Natural killer cell treated with Interleukin-12 subunit alpha and Interleukin-12 subunit beta and Interleukin-15 and Interleukin-18, amount 100 ng/mL, for 72 hours (primary cell): Measurements from ENCODE around the gene MAP3K2. TPM values are rescaled to one million over a fixed set of nuclear protein-coding genes. Genes with fewer than 3 reads are reported as not detected.

Source experiments
- ATAC-seq, 2 donors: fragments of 150-1000 bp; cut with Tn5 transposase in 1 of 2; sonication (Bioruptor Pico), chemical (Tn5 transposase) in 1 of 2; 2 replicates each; pipeline ENCODE4 v1.10.0; 2021
- DNase-seq: peaks from one replicate; pipeline ENCODE4 v3.0.0; 2022; ENCODE audit warnings: low spot score
- H3K27ac Mint-ChIP-seq, 2 donors: 1 replicate in 1 of 2; 2 replicates in 1 of 2; pipeline ENCODE4 v1.8.0; 2022; ENCODE audit warnings: mixed read lengths in 2 of 2, mild to moderate bottlenecking in 1 of 2, moderate library complexity in 1 of 2
- H3K27me3 Mint-ChIP-seq, 2 donors: 1 replicate in 1 of 2; 2 replicates in 1 of 2; pipeline ENCODE4 v1.8.0; 2022; ENCODE audit warnings: mixed read lengths in 2 of 2
- H3K36me3 Mint-ChIP-seq: one replicate; pipeline ENCODE4 v1.8.0; 2022; ENCODE audit warnings: mixed read lengths
- H3K4me1 Mint-ChIP-seq, 2 donors: 1 replicate in 1 of 2; 2 replicates in 1 of 2; pipeline ENCODE4 v1.8.0; 2022; ENCODE audit warnings: low read depth in 2 of 2, mixed read lengths in 2 of 2, mild to moderate bottlenecking in 1 of 2
- H3K4me3 Mint-ChIP-seq: one replicate; pipeline ENCODE4 v1.8.0; 2022; ENCODE audit warnings: mixed read lengths
- H3K9me3 Mint-ChIP-seq: 2 replicates; pipeline ENCODE4 v1.8.0; 2022; ENCODE audit warnings: mixed read lengths
- total RNA-seq, 2 donors: library from RNA; stranded (reverse); gene quantifications; one replicate each; pipeline ENCODE4 v1.2.3, GENCODE V29; 2022

The MAP3K2 gene
- total RNA-seq, 2 donors from 2014 or later: 59.0 to 64.6 TPM

GRCh38 chr2:127392133-127392827 is 4.5 kb upstream of the MAP3K2 start:
- H3K4me1 Mint-ChIP-seq: peaks cover 17 to 30% of the 10 kb centered on the region in 2 donors
- DNase-seq: no peak
- ATAC-seq: no peak
- H3K27ac Mint-ChIP-seq: peak overlapping the region; percentile 23 to 36
- no peaks in the 10 kb centered on the region for H3K27me3 Mint-ChIP-seq
- H3K9me3 Mint-ChIP-seq: no peaks in the 10 kb centered on the region
- H3K36me3 Mint-ChIP-seq: no peaks in the 10 kb centered on the region
- no peak overlapping the region for H3K4me3 Mint-ChIP-seq

GRCh38 chr2:127389778-127390435 is 2.1 kb upstream of the MAP3K2 start:
- H3K4me1 Mint-ChIP-seq: peaks cover 34 to 49% of the 10 kb centered on the region in 2 donors
- peak overlapping the region in 1 of 2 donors; percentile 58 for H3K27ac Mint-ChIP-seq
- no peaks in the 10 kb centered on the region for H3K27me3 Mint-ChIP-seq
- ATAC-seq (no peak), DNase-seq (peak; percentile 23)
- no peaks in the 10 kb centered on the region for H3K9me3 Mint-ChIP-seq
- no peaks in the 10 kb centered on the region for H3K36me3 Mint-ChIP-seq
- peak overlapping the region; percentile 99 for H3K4me3 Mint-ChIP-seq

- Mint-ChIP-seq H3K27me3 (no peaks in the 10 kb centered on the region), H3K27ac (peak overlapping the region; percentile 63 to 80), H3K4me1 (peaks cover 41 to 57% of the 10 kb centered on the region in 2 donors), H3K4me3 (peak overlapping the region; percentile 99), H3K36me3 (no peaks in the 10 kb centered on the region), H3K9me3 (no peaks in the 10 kb centered on the region)
- ATAC-seq: peak; percentile 0 to 46
- DNase-seq: peak; percentile 42
These were observed 819 bp upstream of the MAP3K2 start for GRCh38 chr2:127388423-127389164.

GRCh38 chr2:127386764-127387654 is 766 bp downstream of the MAP3K2 start:
- Mint-ChIP-seq H3K4me3 (peak overlapping the region; percentile 99), H3K36me3 (no peaks in the 10 kb centered on the region), H3K27me3 (no peaks in the 10 kb centered on the region), H3K9me3 (no peaks in the 10 kb centered on the region), H3K27ac (peak overlapping the region; percentile 80 to 96), H3K4me1 (peaks cover 45 to 60% of the 10 kb centered on the region in 2 donors)
- DNase-seq (peak; percentile 90), ATAC-seq (peak; percentile 85 to 87)

- H3K4me1 Mint-ChIP-seq: peaks cover 48 to 68% of the 10 kb centered on the region in 2 donors
- H3K27me3 Mint-ChIP-seq: no peaks in the 10 kb centered on the region
- peak overlapping the region; percentile 99 for H3K4me3 Mint-ChIP-seq
- no peaks in the 10 kb centered on the region for H3K36me3 Mint-ChIP-seq
- ATAC-seq (no peak), DNase-seq (no peak)
- peak overlapping the region; percentile 80 to 96 for H3K27ac Mint-ChIP-seq
- H3K9me3 Mint-ChIP-seq: no peaks in the 10 kb centered on the region
These were observed 1.5 kb downstream of the MAP3K2 start for GRCh38 chr2:127386246-127386645.

- Mint-ChIP-seq H3K4me1 (peaks cover 53 to 61% of the 10 kb centered on the region in 2 donors), H3K4me3 (no peak overlapping the region), H3K9me3 (no peaks in the 10 kb centered on the region), H3K27ac (no peak overlapping the region), H3K36me3 (no peaks in the 10 kb centered on the region), H3K27me3 (no peaks in the 10 kb centered on the region)
- DNase-seq: peak; percentile 35
- ATAC-seq: no peak
These were observed 3.2 kb downstream of the MAP3K2 start for GRCh38 chr2:127384529-127384928.

GRCh38 chr2:127382831-127383230 is 4.9 kb downstream of the MAP3K2 start:
- Mint-ChIP-seq H3K9me3 (no peaks in the 10 kb centered on the region), H3K36me3 (no peaks in the 10 kb centered on the region), H3K4me1 (peaks cover 46 to 51% of the 10 kb centered on the region in 2 donors), H3K4me3 (no peak overlapping the region), H3K27me3 (no peaks in the 10 kb centered on the region), H3K27ac (no peak overlapping the region)
- ATAC-seq: no peak
- no peak for DNase-seq

- H3K27ac Mint-ChIP-seq: no peak overlapping the region
- H3K36me3 Mint-ChIP-seq: no peaks in the 10 kb centered on the region
- peaks cover 45 to 53% of the 10 kb centered on the region in 2 donors for H3K4me1 Mint-ChIP-seq
- no peak overlapping the region for H3K4me3 Mint-ChIP-seq
- no peaks in the 10 kb centered on the region for H3K9me3 Mint-ChIP-seq
- no peaks in the 10 kb centered on the region for H3K27me3 Mint-ChIP-seq
- no peak for DNase-seq
- peak in 1 of 2 donors; percentile 33 for ATAC-seq
These were observed 6.0 kb downstream of the MAP3K2 start for GRCh38 chr2:127381762-127382161.

- Mint-ChIP-seq H3K27ac (no peak overlapping the region), H3K9me3 (no peaks in the 10 kb centered on the region), H3K4me3 (no peak overlapping the region), H3K27me3 (no peaks in the 10 kb centered on the region), H3K4me1 (peaks cover 41 to 42% of the 10 kb centered on the region in 2 donors), H3K36me3 (peaks cover 6% of the 10 kb centered on the region)
- ATAC-seq: no peak
- DNase-seq: no peak
These were observed 7.9 kb downstream of the MAP3K2 start for GRCh38 chr2:127379712-127380355.

- Mint-ChIP-seq H3K4me3 (no peak overlapping the region), H3K27ac (no peak overlapping the region)
These were observed 9.1 kb downstream of the MAP3K2 start for GRCh38 chr2:127378720-127379119.

GRCh38 chr2:127377262-127377661 is 10.5 kb downstream of the MAP3K2 start:
- Mint-ChIP-seq H3K27me3 (no peaks in the 10 kb centered on the region), H3K9me3 (peaks cover 4% of the 10 kb centered on the region), H3K4me3 (no peak overlapping the region), H3K36me3 (peaks cover 6% of the 10 kb centered on the region), H3K4me1 (peaks cover 33 to 45% of the 10 kb centered on the region in 2 donors), H3K27ac (peak overlapping the region in 1 of 2 donors; percentile 30)
- DNase-seq (no peak), ATAC-seq (no peak)

More at GRCh38 chr2:127378720-127379119, 9.1 kb downstream of the MAP3K2 start:
- no peak for ATAC-seq
- no peaks in the 10 kb centered on the region for H3K27me3 Mint-ChIP-seq
- no peak for DNase-seq
- H3K36me3 Mint-ChIP-seq: peaks cover 6% of the 10 kb centered on the region
- peaks cover under 1% of the 10 kb centered on the region for H3K9me3 Mint-ChIP-seq
- H3K4me1 Mint-ChIP-seq: peaks cover 42 to 43% of the 10 kb centered on the region in 2 donors

GRCh38 chr2:127376257-127376656 is 11.5 kb downstream of the MAP3K2 start:
- DNase-seq (no peak), ATAC-seq (no peak)
- H3K9me3 Mint-ChIP-seq: peaks cover 4% of the 10 kb centered on the region
- peaks cover 6% of the 10 kb centered on the region for H3K36me3 Mint-ChIP-seq
- no peaks in the 10 kb centered on the region for H3K27me3 Mint-ChIP-seq
- H3K4me3 Mint-ChIP-seq: no peak overlapping the region
- peaks cover 27 to 49% of the 10 kb centered on the region in 2 donors for H3K4me1 Mint-ChIP-seq
- H3K27ac Mint-ChIP-seq: no peak overlapping the region
